Forelimb muscle (tissue), 1 donor: ENCODE data around the gene CAPN12. TPM values are rescaled to one million over a fixed set of nuclear protein-coding genes. Genes with fewer than 3 reads are reported as not detected.

Experiments
- DNase-seq: peaks from one replicate; pipeline ENCODE4 v3.0.0-alpha.2; 2013; ENCODE audit warnings: low read depth
- polyA plus RNA-seq: library from polyadenylated mRNA; unstranded; fragments of 120-200 nt; gene quantifications from one replicate; pipeline ENCODE4 v1.2.1, GENCODE V29; 2013; ENCODE audit not compliant: insufficient read length

The CAPN12 gene
- polyA plus RNA-seq, 1 donor: 0.92 TPM

DNA sequence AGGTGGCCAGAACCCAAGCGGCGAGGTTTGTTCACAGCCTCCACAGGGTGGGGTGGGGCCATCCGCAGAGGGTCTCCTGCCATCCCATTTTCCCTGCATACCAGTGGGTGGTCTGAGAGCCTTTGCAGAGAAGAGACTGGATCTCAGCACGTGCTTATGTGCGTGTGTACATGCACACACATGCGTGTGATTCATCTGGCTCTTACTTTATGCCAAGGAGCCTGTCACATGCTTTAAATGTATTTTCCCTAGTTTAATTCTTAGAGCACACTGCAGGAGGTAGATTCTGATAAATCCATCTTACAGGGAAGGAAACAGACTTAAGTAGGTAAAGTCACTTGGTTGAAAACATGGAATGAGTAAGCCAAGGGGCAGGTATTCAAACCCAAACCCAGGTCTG is 47.1 kb downstream of the CAPN12 start:
- DNase-seq: no peak

- no peak for DNase-seq
These were observed 47.6 kb downstream of the CAPN12 start for GRCh38 chr19:38696729-38697055.

- no peak for DNase-seq
These were observed 48.2 kb downstream of the CAPN12 start for GRCh38 chr19:38695832-38696728.

DNA sequence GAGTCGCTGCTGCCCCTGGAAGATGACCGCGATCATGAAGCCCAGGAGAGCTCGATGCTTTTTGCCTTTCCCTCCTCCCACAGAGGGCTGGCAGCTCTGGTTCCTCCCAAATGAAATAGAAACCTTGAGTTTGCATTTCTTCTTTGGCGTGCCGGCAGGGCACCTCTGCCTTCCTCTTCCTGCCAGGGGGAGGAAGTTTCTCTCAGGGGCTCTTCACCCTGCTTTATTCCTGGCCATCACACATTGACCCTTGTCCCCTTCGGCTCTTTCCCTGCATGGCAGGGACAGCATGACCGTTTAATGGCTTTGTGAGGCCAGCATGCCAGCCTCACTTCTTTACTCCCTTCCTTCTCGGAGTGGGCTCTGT is 49.0 kb downstream of the CAPN12 start:
- no peak for DNase-seq

- no peak for DNase-seq
These were observed 50.7 kb downstream of the CAPN12 start for GRCh38 chr19:38693380-38694223.

GRCh38 chr19:38692458-38693379 is 51.6 kb downstream of the CAPN12 start:
- no peak for DNase-seq

DNA sequence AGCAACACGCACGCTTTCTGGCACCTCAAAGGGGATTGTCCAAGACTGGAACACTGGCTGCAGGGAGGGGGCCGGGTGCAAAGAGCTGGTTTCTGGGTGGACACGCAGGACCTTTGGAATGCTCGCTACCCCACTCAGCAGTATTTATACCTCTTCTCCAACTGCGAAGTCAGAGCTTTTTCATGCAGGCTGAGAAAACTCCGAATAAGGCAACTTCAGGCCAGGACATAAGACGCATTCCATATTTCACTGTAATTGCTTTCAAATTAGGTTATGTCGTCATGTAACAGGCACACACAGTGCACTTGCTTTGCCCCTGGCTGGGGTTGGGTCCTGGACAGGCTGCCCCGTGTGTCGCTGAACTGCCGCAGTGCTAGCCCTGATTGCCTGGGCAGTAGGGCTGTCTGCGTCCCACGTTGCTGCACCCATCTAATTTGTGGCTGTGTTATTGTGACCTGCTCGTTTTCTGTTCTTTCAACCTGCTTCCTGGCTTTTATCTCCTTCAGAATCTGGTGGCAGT is 52.3 kb downstream of the CAPN12 start:
- no peak for DNase-seq

DNA sequence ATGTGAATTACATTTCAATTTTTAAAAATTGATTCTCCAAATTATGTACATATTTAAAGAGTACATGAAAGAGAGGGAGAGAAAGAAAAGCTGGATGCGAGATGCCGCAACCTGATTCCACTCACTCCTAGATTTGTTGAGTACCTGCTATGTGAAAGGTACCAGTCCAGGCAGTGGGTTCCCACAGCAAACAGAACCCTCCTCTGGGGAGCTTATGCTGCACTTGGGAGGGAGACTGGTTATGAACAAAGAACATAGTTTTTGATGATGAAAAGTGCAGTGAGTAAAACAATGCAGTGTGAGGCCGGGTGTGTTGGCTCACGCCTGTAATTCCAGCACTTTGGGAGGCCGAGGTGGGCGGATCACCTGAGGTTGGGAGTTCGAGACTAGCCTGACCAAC is 53.4 kb downstream of the CAPN12 start:
- no peak for DNase-seq

DNA sequence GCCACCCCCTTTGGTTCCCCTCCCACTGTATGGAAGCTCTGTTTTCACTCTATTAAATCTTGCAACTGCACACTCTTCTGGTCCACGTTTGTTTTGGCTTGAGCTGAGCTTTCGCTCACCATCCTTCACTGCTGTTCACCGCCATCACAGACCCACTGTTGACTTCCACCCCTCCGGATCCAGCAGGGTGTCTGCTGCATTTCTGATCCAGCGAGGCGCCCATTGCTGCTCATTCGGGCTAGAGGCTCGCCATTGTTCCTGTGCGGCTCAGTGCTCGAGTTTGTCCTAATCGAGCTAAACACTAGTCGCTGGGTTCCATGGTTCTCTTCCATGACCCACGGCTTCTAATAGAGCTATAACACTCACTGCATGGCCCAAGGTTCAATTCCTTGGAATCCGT is 54.1 kb downstream of the CAPN12 start:
- no peak for DNase-seq

GRCh38 chr19:38687837-38688378 is 56.4 kb downstream of the CAPN12 start:
- no peak for DNase-seq

GRCh38 chr19:38686530-38686888 is 57.8 kb downstream of the CAPN12 start:
- DNase-seq: no peak

DNA sequence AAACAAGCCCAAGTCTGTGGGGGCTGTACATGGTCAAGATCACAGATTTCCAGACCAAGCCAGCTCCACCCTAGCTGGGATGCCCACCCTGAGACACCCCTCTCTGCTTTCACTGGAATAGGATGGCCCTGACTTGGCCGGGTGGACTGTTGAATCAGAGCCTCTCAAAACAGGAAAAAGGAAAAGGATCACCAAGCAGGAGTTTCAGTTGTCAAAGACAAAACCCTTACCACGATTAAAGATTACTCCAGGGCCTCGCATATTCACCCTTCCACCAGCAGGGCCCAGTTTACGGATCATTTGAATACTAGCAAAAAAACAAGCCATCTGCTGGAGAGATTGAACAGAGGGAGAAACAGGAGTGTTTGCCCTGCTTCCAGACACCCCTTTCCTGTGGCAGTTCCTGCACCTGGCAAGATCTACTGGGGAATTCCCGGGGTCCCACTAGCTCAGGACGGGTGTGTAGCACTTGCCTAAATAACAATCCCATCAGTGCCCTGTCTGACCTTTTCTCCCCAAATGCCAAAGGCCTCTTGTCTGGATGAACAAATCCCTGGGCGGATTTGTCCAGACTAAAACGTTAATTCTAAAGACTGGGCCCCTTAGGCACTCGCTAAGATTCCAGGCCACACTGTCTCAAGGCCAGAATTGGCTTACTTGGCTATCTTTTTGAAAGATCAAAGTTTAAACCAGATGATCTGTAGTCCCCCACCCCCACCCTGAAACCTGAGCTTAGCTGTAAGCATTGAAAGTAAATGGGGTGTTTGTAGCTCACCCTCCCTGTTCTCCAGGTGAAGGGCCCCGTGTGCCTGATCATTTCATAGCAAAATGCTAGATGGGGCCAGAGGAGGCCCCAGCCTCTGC is 58.4 kb downstream of the CAPN12 start:
- DNase-seq: no peak

- DNase-seq: no peak
These were observed 59.2 kb downstream of the CAPN12 start for GRCh38 chr19:38684862-38685665.

DNA sequence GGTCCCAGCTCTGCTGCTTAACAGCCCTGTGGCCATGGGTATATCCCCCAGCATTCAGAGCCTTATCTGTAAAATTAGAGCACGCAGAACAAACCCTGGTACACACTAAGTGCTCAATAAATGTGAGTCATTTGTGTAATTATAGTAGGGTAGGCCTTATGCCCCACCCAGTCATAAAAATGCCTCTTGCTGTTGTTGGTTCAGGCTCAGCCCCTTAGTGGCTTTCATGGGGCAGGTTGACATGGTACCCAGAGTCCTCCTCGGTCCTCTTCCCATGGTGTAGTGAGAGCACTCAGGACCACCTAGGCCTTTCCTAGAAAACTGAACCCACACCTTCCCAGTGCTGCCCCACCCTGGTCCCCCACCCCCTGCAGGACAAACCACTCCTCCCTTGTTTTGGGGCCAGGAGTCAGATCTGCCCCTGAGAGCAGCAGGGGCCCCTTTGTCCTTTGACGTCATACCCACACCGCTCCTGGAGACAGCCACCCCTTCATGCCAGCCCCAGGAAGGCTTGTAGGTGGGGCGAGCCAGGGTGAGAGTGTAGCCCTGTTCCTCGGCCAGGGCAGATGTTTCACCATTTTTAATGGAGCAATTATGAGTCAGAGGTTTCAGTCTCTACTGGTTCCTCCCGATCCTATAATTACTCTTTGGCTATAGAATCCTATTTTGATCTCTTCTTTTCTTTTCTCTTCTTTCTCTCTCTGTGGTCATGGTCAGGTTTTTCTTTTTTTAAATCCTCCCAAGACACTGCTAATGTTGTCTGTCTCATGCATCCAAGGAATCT is 60.0 kb downstream of the CAPN12 start:
- DNase-seq: no peak

DNA sequence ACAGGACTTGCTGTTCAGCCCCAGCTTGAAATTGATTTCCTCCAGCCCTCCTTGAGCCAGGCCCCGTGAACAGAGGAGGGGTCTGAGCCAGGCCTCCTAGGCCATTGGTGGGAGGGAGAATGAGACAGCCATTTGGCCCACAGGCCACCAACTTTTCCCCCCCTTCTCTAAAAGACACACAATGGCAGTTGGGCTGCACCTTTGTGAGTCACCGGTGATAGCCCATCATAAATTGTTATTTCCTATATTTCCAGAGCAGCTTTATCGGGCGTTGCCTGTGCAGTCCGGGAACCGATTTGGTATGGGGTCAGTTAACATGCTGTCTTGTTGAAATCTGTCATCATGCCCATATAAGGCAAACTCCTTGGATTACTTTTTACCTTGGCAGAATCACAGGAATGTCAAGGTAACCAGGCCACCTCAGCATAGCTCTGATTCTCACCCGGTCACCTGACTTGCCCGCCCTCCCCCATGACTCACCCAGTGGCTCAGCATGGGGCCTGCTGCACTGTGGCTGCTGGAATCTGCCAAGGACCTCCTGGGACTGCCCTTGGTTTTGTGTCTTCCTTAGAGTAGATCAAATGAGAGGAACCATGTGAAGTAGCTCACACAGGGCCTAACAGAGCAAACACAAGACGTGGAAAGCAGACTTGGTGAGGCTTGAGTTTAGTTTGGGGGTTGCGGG is 60.7 kb downstream of the CAPN12 start:
- no peak for DNase-seq

DNA sequence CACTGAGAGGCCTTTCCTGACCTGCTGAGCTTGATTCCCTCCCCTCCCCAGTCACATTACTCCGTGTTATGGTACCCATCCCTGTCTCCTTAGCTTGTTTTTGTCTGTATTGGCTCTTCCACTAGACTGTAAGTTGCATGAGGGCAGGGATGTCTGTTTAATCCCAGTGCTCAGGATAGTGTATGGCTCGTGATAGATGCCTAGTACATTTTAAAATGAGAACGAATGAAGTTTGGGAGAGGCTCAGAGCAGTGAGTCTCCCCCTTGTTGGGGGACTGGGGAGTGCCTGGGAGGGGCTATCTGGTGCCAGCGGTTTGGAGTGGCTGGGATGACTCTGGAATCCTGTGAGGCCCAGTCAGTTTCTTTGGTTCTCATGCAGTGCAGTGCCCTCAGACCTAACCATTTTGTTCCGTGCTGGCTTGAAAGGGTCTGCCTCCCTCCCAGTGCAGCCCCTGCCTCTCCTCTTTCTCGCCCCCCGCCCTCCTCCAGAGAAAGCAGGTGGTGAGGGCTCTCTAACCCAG is 61.3 kb downstream of the CAPN12 start:
- DNase-seq: no peak

DNA sequence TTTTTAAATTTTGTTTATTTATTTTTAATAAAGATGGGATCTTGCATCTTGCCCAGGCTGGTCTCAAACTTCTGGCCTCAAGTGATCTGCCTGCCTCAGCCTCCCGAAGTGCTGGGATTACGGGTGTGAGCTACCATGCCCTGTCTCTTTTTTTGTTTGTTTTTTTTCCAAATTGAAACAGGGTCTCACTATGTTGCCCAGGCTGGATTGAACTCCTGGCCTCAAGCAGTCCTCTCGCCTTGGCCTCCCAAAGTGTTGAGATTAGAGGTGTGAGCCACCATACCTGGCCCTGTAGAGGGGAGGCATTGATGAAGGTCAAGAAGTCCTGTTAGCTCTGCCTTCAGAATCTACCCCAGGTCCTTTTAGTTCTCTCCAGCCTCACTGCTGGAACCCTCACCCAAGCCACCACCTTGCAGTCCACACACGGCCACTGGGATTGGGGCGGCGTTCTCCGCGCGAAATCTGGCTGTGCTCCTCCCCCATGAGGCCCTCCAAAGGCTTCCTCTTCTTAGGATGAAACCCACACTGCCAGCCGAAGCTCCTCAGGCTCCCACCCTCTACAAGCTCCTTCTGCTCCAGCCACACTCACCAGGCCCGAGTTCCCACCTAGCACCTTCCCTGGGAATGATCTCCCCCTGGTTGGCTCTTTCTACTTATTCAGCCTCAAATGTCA is 61.9 kb downstream of the CAPN12 start:
- no peak for DNase-seq
